Naive thymus-derived CD4-positive, alpha-beta T cell (primary cell): Measurements from ENCODE around the gene GGCT. TPM values are rescaled to one million over a fixed set of nuclear protein-coding genes. Genes with fewer than 3 reads are reported as not detected.
"Not testable (repeated sequence)": the region's sequence is repeated elsewhere in the genome, so short reads cannot be mapped to it uniquely, and the experiment has no call there.

ENCODE experiments used
- ATAC-seq: fragments of 150-1000 bp; cut with Tn5 transposase; 2 replicates; pipeline ENCODE4 v1.10.0; 2021; ENCODE audit warnings: mild to moderate bottlenecking, moderate library complexity
- CTCF ChIA-PET: fragments of 350-600 bp; sonication (Branson Sonifier 250); formaldehyde crosslinking; loops from one replicate; lab custom pipeline; 2021; ENCODE audit warnings: antibody characterized with exemption; lab: Charles Lee
- POLR2A ChIA-PET: fragments of 350-600 bp; sonication (Branson Sonifier 250); formaldehyde crosslinking; loops from one replicate; lab custom pipeline; 2021; ENCODE audit warnings: antibody characterized with exemption, inconsistent platforms; lab: Charles Lee
- DNase-seq, 9 donors: peaks; one replicate each; pipeline versions ENCODE4 v3.0.0 to v3.0.0-alpha.2; 2020 to 2022; ENCODE audit warnings: mixed read lengths in 1 of 9
- H3K27ac ChIP-seq: one replicate; pipeline ENCODE4 v1.7.0; 2013; ENCODE audit warnings: mild to moderate bottlenecking, low read depth, low read length, moderate library complexity
- H3K27me3 ChIP-seq, 2 donors: one replicate each; pipeline ENCODE4 v1.7.0; 2013; ENCODE audit warnings: low read length in 2 of 2, mild to moderate bottlenecking in 2 of 2, moderate library complexity in 2 of 2; ENCODE audit not compliant: control insufficient read depth in 2 of 2, insufficient read depth in 2 of 2
- H3K36me3 ChIP-seq, 3 experiments: 1 replicate in 2 of 3; 2 replicates in 1 of 3; pipeline ENCODE4 v1.7.0; 2013; ENCODE audit warnings: low read length in 3 of 3, mild to moderate bottlenecking in 3 of 3, moderate library complexity in 1 of 3; ENCODE audit not compliant: insufficient read depth in 3 of 3, control insufficient read depth in 2 of 3
- H3K4me1 ChIP-seq, 2 donors: one replicate each; pipeline ENCODE4 v1.7.0; 2013; ENCODE audit warnings: low read length in 2 of 2, mild to moderate bottlenecking in 2 of 2, moderate library complexity in 1 of 2; ENCODE audit not compliant: control insufficient read depth in 2 of 2, insufficient read depth in 2 of 2
- H3K4me3 ChIP-seq: 2 replicates; pipeline ENCODE4 v1.7.0; 2013; ENCODE audit warnings: mild to moderate bottlenecking, low read length
- H3K9me3 ChIP-seq, 3 experiments: 1 replicate in 2 of 3; 2 replicates in 1 of 3; pipeline ENCODE4 v1.7.0; 2013; ENCODE audit warnings: low read length in 3 of 3; ENCODE audit not compliant: control insufficient read depth in 2 of 3
- H3K27ac Mint-ChIP-seq, 9 donors: one replicate each; pipeline ENCODE4 v1.8.0; 2020 to 2022; ENCODE audit warnings: mixed read lengths in 9 of 9, mild to moderate bottlenecking in 8 of 9, moderate library complexity in 5 of 9, inconsistent platforms in 2 of 9
- H3K27me3 Mint-ChIP-seq, 5 donors: one replicate each; pipeline ENCODE4 v1.8.0; 2021 to 2022; ENCODE audit warnings: mixed read lengths in 5 of 5, mild to moderate bottlenecking in 1 of 5
- H3K36me3 Mint-ChIP-seq, 5 donors: one replicate each; pipeline ENCODE4 v1.8.0; 2020 to 2022; ENCODE audit warnings: mixed read lengths in 5 of 5, mild to moderate bottlenecking in 3 of 5, inconsistent platforms in 1 of 5
- H3K4me1 Mint-ChIP-seq, 7 donors: one replicate each; pipeline ENCODE4 v1.8.0; 2020 to 2022; ENCODE audit warnings: mixed read lengths in 7 of 7, mild to moderate bottlenecking in 3 of 7, inconsistent platforms in 1 of 7
- H3K4me3 Mint-ChIP-seq, 10 donors: one replicate each; pipeline ENCODE4 v1.8.0; 2020 to 2022; ENCODE audit warnings: mild to moderate bottlenecking in 10 of 10, mixed read lengths in 10 of 10, moderate library complexity in 6 of 10, inconsistent platforms in 2 of 10
- H3K9me3 Mint-ChIP-seq, 11 donors: one replicate each; pipeline ENCODE4 v1.8.0; 2020 to 2022; ENCODE audit warnings: mixed read lengths in 11 of 11, mild to moderate bottlenecking in 4 of 11, inconsistent platforms in 1 of 11, moderate library complexity in 1 of 11
- intact Hi-C, 2 donors: fragments of 100-400 bp; cut with micrococcal nuclease; formaldehyde crosslinking; loops; one replicate each; pipeline ENCODE4 v1.15.1; 2023
- polyA plus RNA-seq, 2 donors: library from polyadenylated mRNA; unstranded; fragments of 300-500 nt; fragmentation: Illumina TruSeq; gene quantifications; one replicate each; pipeline ENCODE4 v1.2.3, GENCODE V29; 2021
- total RNA-seq, 6 experiments: library from RNA in 5 of 6; stranded (reverse) in 5 of 6; gene quantifications; 1 replicate in 5 of 6; 2 replicates in 1 of 6; pipeline ENCODE4 v1.2.3 and lab custom pipeline; 2021 to 2026

GGCT gene
- total and polyA plus RNA-seq, 7 experiments from 2014 or later = 9.5 to 39.2 (median 11.4) TPM

- Histone ChIP-seq H3K27me3 (no peaks in the 10 kb centered on the region), H3K27ac (no peak overlapping the region), H3K4me1 (no peaks in the 10 kb centered on the region), H3K4me3 (no peak overlapping the region), H3K9me3 (no peaks in the 10 kb centered on the region), H3K36me3 (no peaks in the 10 kb centered on the region)
- Mint-ChIP-seq H3K4me1 (peaks cover 0 to 4% (median 0%) of the 10 kb centered on the region in 7 donors), H3K27me3 (no peaks in the 10 kb centered on the region), H3K4me3 (no peak overlapping the region), H3K27ac (peak overlapping the region in 1 of 9 donors; percentile 21), H3K36me3 (peaks cover 0 to 3% (median 0%) of the 10 kb centered on the region in 5 donors), H3K9me3 (peaks cover 0 to 3% (median 0%) of the 10 kb centered on the region in 11 donors)
- CTCF ChIA-PET = interaction anchor here (1.3 kb wide), 1 partner anchor 34 kb away, joined by 4 read pairs; the partner anchor contains the start of gene NOD1
- intact Hi-C loops = no loop called here
- DNase-seq = no peak
- ATAC-seq = no peak
- POLR2A ChIA-PET = no interaction called here
Measured at GRCh38 chr7:30511973-30512662, 7.5 kb upstream of the GGCT start.

GRCh38 chr7:30511494-30511893 lies 6.9 kb upstream of the GGCT start:
- no peaks in the 10 kb centered on the region for H3K9me3 ChIP-seq
- peaks cover 0 to 4% (median 0%) of the 10 kb centered on the region in 7 donors for H3K4me1 Mint-ChIP-seq
- H3K27me3 Mint-ChIP-seq = no peaks in the 10 kb centered on the region
- DNase-seq (no peak), ATAC-seq (no peak)
- peak overlapping the region in 1 of 9 donors; percentile 28 for H3K27ac Mint-ChIP-seq
- peaks cover 0 to 3% (median 0%) of the 10 kb centered on the region in 5 donors for H3K36me3 Mint-ChIP-seq
- no peak overlapping the region for H3K4me3 Mint-ChIP-seq
- H3K27ac ChIP-seq = no peak overlapping the region
- CTCF ChIA-PET = interaction anchor here (0.9 to 1.3 kb wide), 3 partner anchors 17 to 233 kb away, joined by 3 to 4 read pairs (median 4); partner anchors contain the start of gene NOD1
- H3K9me3 Mint-ChIP-seq = peaks cover 0 to 5% (median 0%) of the 10 kb centered on the region in 11 donors
- intact Hi-C loops = no loop called here
- no peaks in the 10 kb centered on the region for H3K27me3 ChIP-seq
- no peaks in the 10 kb centered on the region for H3K4me1 ChIP-seq
- POLR2A ChIA-PET = no interaction called here
- no peak overlapping the region for H3K4me3 ChIP-seq
- no peaks in the 10 kb centered on the region for H3K36me3 ChIP-seq

- peak; percentile 78 for ATAC-seq
- DNase-seq = peak in 4 of 9 donors; percentile 14 to 29 (median 25)
- Mint-ChIP-seq H3K4me3 (no peak overlapping the region), H3K27me3 (no peaks in the 10 kb centered on the region), H3K4me1 (peaks cover 0 to 7% (median 6%) of the 10 kb centered on the region in 7 donors), H3K9me3 (peaks cover 0 to 5% (median 0%) of the 10 kb centered on the region in 11 donors), H3K36me3 (peaks cover 0 to 3% (median 0%) of the 10 kb centered on the region in 5 donors), H3K27ac (no peak overlapping the region)
- Histone ChIP-seq H3K4me3 (no peak overlapping the region), H3K36me3 (no peaks in the 10 kb centered on the region), H3K9me3 (no peaks in the 10 kb centered on the region), H3K4me1 (no peaks in the 10 kb centered on the region), H3K27me3 (no peaks in the 10 kb centered on the region), H3K27ac (no peak overlapping the region)
- ChIA-PET CTCF (interaction anchor here (0.7 to 1.3 kb wide), 7 partner anchors 18 to 262 kb away, joined by 3 to 5 read pairs (median 3); partner anchors contain the start of gene NOD1), POLR2A (no interaction called here)
- intact Hi-C loops = loop anchor here (1.0 kb wide), 2 partner anchors 54 to 230 kb away; no protein-coding TSS in a partner anchor
Measured at GRCh38 chr7:30510124-30511075, 5.8 kb upstream of the GGCT start.

- H3K27ac ChIP-seq, H3K36me3 Mint-ChIP-seq, H3K4me3 Mint-ChIP-seq, ATAC-seq, POLR2A ChIA-PET, H3K4me3 ChIP-seq, H3K27me3 Mint-ChIP-seq, H3K9me3 ChIP-seq, H3K36me3 ChIP-seq, DNase-seq, H3K4me1 ChIP-seq, H3K9me3 Mint-ChIP-seq, H3K27me3 ChIP-seq, CTCF ChIA-PET: not testable (repeated sequence)
- intact Hi-C loops = loop anchor here in 1 of 2 donors (10.0 kb wide), 1 partner anchor 375 kb away; the partner anchor contains the start of gene MTURN
- Mint-ChIP-seq H3K27ac (peak overlapping the region in 1 of 9 donors; percentile 36), H3K4me1 (peaks cover 2 to 13% (median 10%) of the 10 kb centered on the region in 7 donors)
Measured at GRCh38 chr7:30509171-30509857, 4.7 kb upstream of the GGCT start.

GRCh38 chr7:30507346-30507900 lies 2.8 kb upstream of the GGCT start:
- DNase-seq, H3K27me3 ChIP-seq, POLR2A ChIA-PET, H3K27me3 Mint-ChIP-seq, H3K4me3 ChIP-seq, H3K36me3 ChIP-seq, H3K9me3 ChIP-seq, H3K9me3 Mint-ChIP-seq, ATAC-seq, H3K27ac ChIP-seq: not testable (repeated sequence)
- Mint-ChIP-seq H3K4me1 (peaks cover 15 to 30% (median 27%) of the 10 kb centered on the region in 7 donors), H3K27ac (peak overlapping the region in 1 of 9 donors; percentile 57), H3K36me3 (peaks cover 0 to 11% (median 0%) of the 10 kb centered on the region in 5 donors), H3K4me3 (peak overlapping the region in 3 of 10 donors; percentile 10 to 79 (median 35))
- peaks cover 12% of the 10 kb centered on the region in 2 donors for H3K4me1 ChIP-seq
- intact Hi-C loops = loop anchor here in 1 of 2 donors (10.0 kb wide), 1 partner anchor 373 kb away; the partner anchor contains the start of gene MTURN
- CTCF ChIA-PET = interaction anchor here (0.8 to 1.5 kb wide), 3 partner anchors 57 to 233 kb away, joined by 3 to 6 read pairs (median 6); no protein-coding TSS in a partner anchor
